ENCODE results near the gene TM2D1.
"Not testable (repeated sequence)": the region's sequence is repeated elsewhere in the genome, so short reads cannot be mapped to it uniquely, and the experiment has no call there.

TM2D1 gene

GRCh38 chr1:61724813-61725694, at the start of gene TM2D1:
TM2D1 (minus strand) TSS chr1:61725141; CDS start chr1:61725120, 21 bp downstream.
- DNase-seq (ENCODE audit: low read depth) = peak; percentile 83

- DNase-seq (ENCODE audit: low read depth) = no peak
These were observed 45.2 kb upstream of the TM2D1 start for GRCh38 chr1:61770131-61770530.

DNA sequence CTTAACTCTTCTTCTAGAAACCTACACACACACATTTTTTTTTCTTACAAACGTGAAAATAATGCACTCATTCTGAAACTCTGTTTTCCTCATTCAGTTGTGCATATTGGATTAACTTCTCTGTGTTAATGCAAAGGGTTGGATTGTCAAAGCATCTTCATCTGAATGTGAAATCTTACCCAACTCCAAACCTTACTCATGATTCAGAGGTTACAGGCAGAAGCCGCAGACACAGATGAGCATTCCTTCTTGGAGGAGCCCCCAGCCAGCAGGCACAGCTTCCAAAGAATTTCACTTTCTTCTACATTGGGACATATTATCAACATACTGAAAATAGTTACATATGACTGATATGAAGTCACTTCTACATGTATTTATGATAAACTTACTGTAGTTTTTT, 33.0 kb upstream of the TM2D1 start:
- peak; percentile 91 for DNase-seq (ENCODE audit: low read depth)

GRCh38 chr1:61756773-61757172, 31.8 kb upstream of the TM2D1 start:
- no peak for DNase-seq (ENCODE audit: low read depth)

- DNase-seq (ENCODE audit: low read depth) = no peak
These were observed 29.6 kb upstream of the TM2D1 start for GRCh38 chr1:61754545-61754944.

GRCh38 chr1:61753998-61754508, 29.1 kb upstream of the TM2D1 start:
- DNase-seq (ENCODE audit: low read depth) = no peak

- DNase-seq (ENCODE audit: low read depth) = no peak
These were observed 28.0 kb upstream of the TM2D1 start for GRCh38 chr1:61752921-61753389.

DNA sequence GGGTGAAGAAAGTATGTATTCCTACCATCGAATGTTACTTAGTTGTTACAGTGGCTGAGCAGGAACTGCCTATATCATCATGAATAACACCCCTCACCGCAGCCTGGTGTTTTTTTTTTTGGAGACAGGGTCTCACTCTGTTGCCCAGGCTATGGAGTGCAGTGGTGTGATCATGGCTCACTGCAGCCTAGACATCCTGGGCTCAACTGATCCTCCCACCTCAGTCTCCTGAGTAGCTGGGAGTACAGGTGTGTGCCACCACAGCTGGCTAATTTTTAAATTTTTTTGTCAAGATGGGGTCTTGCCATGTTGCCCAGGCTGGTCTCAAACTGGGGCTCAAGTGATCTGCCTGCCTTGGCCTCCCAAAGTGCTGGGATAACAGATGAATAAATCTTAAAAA, 24.6 kb upstream of the TM2D1 start:
- no peak for DNase-seq (ENCODE audit: low read depth)

- no peak for DNase-seq (ENCODE audit: low read depth)
These were observed 23.6 kb upstream of the TM2D1 start for GRCh38 chr1:61748566-61748965.

DNA sequence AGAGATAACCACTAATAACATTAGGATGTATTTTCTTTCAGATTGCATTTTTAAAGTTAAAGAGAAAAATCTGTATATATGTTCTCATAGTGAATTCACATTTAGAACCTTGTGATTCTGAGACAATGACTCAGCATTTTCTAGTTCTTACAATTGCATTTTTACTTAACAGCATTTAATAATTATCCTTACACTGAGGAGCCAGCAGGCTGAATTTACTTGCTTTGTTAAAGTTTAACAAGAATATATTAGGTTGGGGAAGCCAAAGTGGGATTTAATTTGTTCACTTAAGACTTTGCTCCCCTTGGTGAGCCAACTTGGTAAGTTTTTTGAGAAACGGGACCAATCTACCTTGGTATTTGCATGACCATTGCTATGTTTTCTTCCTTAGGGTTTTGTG, 21.9 kb upstream of the TM2D1 start:
- no peak for DNase-seq (ENCODE audit: low read depth)

GRCh38 chr1:61743716-61744580, 19.0 kb upstream of the TM2D1 start:
- DNase-seq (ENCODE audit: low read depth) = peak; percentile 47

GRCh38 chr1:61743431-61743705, 18.4 kb upstream of the TM2D1 start:
- DNase-seq (ENCODE audit: low read depth) = no peak

GRCh38 chr1:61742620-61743430, 17.9 kb upstream of the TM2D1 start:
- peak; percentile 25 for DNase-seq (ENCODE audit: low read depth)

GRCh38 chr1:61741711-61742619, 17.0 kb upstream of the TM2D1 start, which contains the start of gene PATJ:
PATJ (plus strand) TSS chr1:61742480; CDS start chr1:61762893, 20,413 bp downstream.
- DNase-seq (ENCODE audit: low read depth) = no peak

- DNase-seq (ENCODE audit: low read depth) = no peak
These were observed 16.1 kb upstream of the TM2D1 start for GRCh38 chr1:61740751-61741700.

GRCh38 chr1:61732726-61733125, 7.8 kb upstream of the TM2D1 start:
- no peak for DNase-seq (ENCODE audit: low read depth)

DNA sequence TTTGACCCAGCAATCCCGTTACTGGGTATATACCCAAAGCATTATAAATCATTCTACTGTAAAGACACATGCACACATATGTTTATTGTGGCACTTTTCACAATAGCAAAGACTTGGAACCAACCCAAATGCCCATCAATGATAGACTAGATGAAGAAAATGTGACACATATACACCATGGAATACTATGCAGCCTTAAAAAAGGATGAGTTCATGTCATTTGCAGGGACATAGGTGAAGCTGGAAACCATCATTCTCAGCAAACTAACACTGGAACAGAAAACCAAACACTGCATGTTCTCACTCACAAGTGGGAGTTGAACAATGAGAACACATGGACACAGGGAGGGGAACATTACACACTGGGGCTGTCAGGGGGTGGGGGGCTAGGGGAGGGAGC, 5.7 kb upstream of the TM2D1 start:
- not testable (repeated sequence) for DNase-seq (ENCODE audit: low read depth)

GRCh38 chr1:61727544-61727943, 2.6 kb upstream of the TM2D1 start:
- DNase-seq (ENCODE audit: low read depth) = no peak

GRCh38 chr1:61724506-61724812, 482 bp downstream of the TM2D1 start:
- no peak for DNase-seq (ENCODE audit: low read depth)
